HG03139 (cell line): ENCODE results near the gene TRIP10.
"Not testable (repeated sequence)": the region's sequence is repeated elsewhere in the genome, so short reads cannot be mapped to it uniquely, and the experiment has no call there.

Experiments
- ATAC-seq: cut with Tn5 transposase; IDR thresholded peaks from one replicate; pipeline ENCODE4 v1.9.1; 2021; ENCODE audit not compliant: unreplicated experiment

Gene TRIP10

GRCh38 chr19:6790194-6791128, 51.0 kb downstream of the TRIP10 start:
- no peak for ATAC-seq

GRCh38 chr19:6791237-6791636, 51.8 kb downstream of the TRIP10 start:
- ATAC-seq: no peak

DNA sequence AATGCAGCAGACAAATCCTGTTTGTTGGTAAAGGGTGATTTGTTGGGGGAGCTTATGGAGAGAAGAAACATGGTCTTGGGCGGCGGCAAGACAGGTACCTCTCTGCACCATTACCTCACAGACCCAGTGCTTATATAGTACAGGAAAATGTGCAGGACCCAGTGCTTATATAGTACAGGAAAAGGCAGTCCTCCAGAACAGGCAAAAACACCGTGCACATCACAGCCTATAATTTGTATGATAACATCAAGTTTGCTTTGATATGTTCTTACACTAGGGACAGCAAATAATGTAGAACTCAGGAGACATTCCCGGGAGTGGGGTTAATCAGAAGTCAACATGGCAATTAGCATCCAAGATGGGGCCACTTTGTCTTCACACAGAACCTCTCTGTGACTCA, 53.9 kb downstream of the TRIP10 start:
- ATAC-seq: no peak

DNA sequence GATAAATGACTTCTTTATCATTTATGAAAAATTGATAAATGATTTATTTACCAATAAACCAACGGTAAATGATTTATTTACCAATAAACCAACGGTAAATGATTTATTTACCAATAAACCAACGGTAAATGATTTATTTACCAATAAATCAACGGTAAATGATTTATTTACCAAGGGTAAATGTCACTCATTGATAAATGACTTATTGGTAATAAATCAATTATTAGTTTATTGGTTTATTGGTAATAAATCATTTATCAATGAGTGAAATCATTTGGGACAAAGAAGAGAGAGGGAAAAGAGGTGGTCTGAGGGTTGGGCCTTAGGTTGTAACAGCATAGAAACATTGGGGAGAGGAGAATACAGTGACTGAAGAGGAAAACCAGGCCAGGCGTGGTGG, 54.5 kb downstream of the TRIP10 start:
- no peak for ATAC-seq

DNA sequence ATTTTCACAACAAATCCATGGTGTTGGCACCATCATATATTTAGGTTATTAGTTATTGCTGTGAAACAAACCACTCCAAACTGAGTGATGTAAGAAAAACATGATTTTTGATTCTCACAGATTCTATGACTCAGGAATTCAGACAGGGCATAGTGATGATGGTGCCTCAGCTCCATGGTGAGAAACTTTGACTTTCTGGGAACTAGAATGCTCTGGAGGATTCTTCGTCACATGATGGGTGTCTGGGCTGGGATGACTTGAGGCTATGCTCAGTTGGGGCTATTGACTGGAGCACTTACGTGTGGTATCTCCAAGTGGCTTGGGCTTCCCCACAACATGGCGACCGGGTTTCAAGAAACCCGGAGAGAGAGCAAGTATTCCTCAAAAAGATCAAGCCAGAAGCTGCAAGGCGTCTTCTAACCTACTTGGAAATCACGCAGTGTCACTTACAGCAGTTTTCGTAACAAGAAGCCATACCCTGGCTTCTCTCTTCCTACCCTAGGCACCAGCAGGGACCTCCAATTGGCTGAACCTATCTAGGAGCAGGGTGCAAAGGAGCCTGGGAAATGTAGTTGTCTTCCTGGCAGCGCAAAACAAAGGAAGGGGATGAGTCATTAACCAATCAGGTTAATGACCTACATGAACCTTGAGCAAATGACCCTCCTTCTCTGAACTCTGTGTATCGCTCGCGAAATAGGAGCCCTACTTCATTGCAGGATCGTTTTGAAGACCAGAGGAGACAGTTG, 55.4 kb downstream of the TRIP10 start:
- no peak for ATAC-seq

DNA sequence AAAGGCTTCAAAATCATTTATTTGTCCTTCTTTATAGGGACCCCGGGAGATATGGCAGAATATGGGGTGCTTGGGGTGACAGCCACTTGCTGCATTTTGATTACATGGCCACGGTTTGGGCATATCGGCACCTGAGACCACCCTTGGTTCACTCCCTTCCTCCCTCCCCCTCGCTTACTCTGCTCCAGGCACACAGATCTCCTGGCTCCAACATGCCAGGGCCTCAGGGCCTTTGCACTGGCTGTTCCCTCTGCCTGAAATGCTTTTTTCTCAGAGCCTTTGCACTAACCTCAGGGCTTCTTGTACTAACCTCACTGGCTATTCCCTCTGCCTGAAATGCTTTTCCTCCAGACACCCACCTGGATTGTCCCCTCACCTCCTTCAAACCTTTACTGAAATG, 56.8 kb downstream of the TRIP10 start:
- ATAC-seq: no peak

DNA sequence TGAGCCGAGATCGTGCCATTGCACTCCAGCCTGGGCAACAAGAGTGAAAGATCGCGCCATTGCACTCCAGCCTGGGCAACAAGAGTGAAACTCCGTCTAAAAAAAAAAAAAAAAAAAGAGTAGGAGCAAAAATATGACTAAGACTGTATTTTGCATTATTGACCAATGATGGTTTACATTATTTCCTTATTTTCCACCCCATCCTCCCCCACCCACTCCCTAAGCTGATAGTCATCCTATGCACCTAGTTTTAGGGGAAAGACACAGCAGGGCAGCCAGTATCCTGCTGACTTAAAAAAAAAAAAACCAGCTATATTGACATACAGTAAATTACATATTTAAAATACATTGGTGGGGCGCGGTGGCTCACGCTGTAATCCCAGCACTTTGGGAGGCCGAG, 58.2 kb downstream of the TRIP10 start:
- ATAC-seq: no peak

- ATAC-seq: not testable (repeated sequence)
Observed at GRCh38 chr19:6800160-6800790, 60.8 kb downstream of the TRIP10 start.

- no peak for ATAC-seq
Observed at GRCh38 chr19:6800991-6801484, 61.6 kb downstream of the TRIP10 start.
